Vagina (tissue), 2 donors: Measurements from ENCODE around the gene PKM.

Experiments used
- CTCF ChIP-seq, 3 experiments: fragments of 450-650 bp in 2 of 3; fragments of 200-600 bp in 1 of 3; sonication (generic) in 1 of 3; IDR thresholded peaks; one replicate each; pipeline ENCODE4 v1.5.1; 2017 to 2019; ENCODE audit warnings: antibody characterized with exemption in 3 of 3, mild to moderate bottlenecking in 2 of 3, moderate library complexity in 2 of 3
- POLR2A ChIP-seq, 2 donors: fragments of 450-650 bp; IDR thresholded peaks; one replicate each; pipeline ENCODE4 v1.6.1; 2017; ENCODE audit warnings: antibody characterized with exemption in 2 of 2, mild to moderate bottlenecking in 2 of 2, moderate library complexity in 2 of 2
- POLR2AphosphoS5 ChIP-seq, 2 donors: sonication (generic); formaldehyde crosslinking; IDR thresholded peaks; one replicate each; pipeline ENCODE4 v1.9.0; 2017; ENCODE audit warnings: antibody characterized with exemption in 2 of 2, mild to moderate bottlenecking in 2 of 2, low read depth in 1 of 2; ENCODE audit not compliant: insufficient read depth in 1 of 2

DNA sequence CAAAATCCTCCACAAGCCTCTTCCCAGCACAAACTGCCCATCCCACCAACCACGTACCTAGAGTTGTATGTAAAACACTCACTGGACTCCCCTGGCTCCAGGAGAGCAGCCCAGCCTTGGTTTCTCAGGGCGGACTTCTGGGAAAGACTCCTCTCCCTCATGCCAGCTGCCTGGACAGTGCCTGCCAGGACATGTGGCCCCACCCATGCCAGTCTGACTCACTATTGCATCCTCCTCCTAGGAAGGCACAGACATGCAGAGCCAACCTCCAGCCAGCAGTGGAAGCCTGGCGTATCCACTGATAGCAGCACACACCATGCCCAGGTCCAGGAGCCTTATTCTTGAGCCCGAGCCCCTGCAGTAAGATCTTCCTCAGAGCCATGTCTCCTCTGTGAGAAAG lies 8.6 kb downstream of the PKM start:
- no peak for TF ChIP-seq CTCF (IDR thresholded peaks at IDR 0.05)
- peak; percentile 13 to 39 for TF ChIP-seq POLR2AphosphoS5 (IDR thresholded peaks at IDR 0.05; ENCODE audit: insufficient read depth in 1 of 2, low read depth in 1 of 2)
- no peak for TF ChIP-seq POLR2A (IDR thresholded peaks at IDR 0.05)
